Activated CD8-positive, alpha-beta memory T cell treated with anti-CD3 and anti-CD28 coated beads for 1 hour (primary cell): ENCODE results near the gene WIZ.

Experiments used
- DNase-seq, 2 donors: peaks; one replicate each; pipeline ENCODE4 v3.0.0-alpha.2; 2020; ENCODE audit warnings: low read depth in 1 of 2; ENCODE audit errors: extremely low read depth in 1 of 2

The WIZ gene

GRCh38 chr19:15445807-15446376 lies 3.9 kb downstream of the WIZ start:
- DNase-seq, result no peak

- DNase-seq, result no peak
Observed at GRCh38 chr19:15445227-15445605, 4.5 kb downstream of the WIZ start.

- DNase-seq, result no peak
Observed at GRCh38 chr19:15444505-15445226, 5.1 kb downstream of the WIZ start.

GRCh38 chr19:15443838-15444237 lies 5.9 kb downstream of the WIZ start:
- DNase-seq, result no peak

GRCh38 chr19:15443325-15443724 lies 6.4 kb downstream of the WIZ start:
- DNase-seq, result no peak

GRCh38 chr19:15442142-15442920 lies 7.4 kb downstream of the WIZ start:
- no peak for DNase-seq

- DNase-seq, result no peak
Observed at GRCh38 chr19:15441317-15441716, 8.4 kb downstream of the WIZ start.

- DNase-seq, result no peak
Observed at GRCh38 chr19:15439821-15440641, 9.7 kb downstream of the WIZ start.

GRCh38 chr19:15439078-15439799 lies 10.5 kb downstream of the WIZ start:
- DNase-seq, result no peak

GRCh38 chr19:15438577-15438976 lies 11.2 kb downstream of the WIZ start:
- no peak for DNase-seq

GRCh38 chr19:15438124-15438496 lies 11.6 kb downstream of the WIZ start:
- DNase-seq, result no peak

- DNase-seq, result no peak
Observed at GRCh38 chr19:15437355-15438123, 12.2 kb downstream of the WIZ start.

- DNase-seq, result no peak
Observed at GRCh38 chr19:15436826-15437110, 13.0 kb downstream of the WIZ start.

- DNase-seq, result no peak
Observed at GRCh38 chr19:15436012-15436825, 13.5 kb downstream of the WIZ start.

GRCh38 chr19:15433519-15434069 lies 16.2 kb downstream of the WIZ start:
- DNase-seq, result no peak

- DNase-seq, result peak; percentile 73 to 88
Observed at GRCh38 chr19:15432629-15433518, 16.9 kb downstream of the WIZ start.

GRCh38 chr19:15432018-15432494 lies 17.7 kb downstream of the WIZ start:
- DNase-seq, result no peak
